HepG2 (cell line): ENCODE data around the gene AGAP1.

Experiments
- CTCF ChIP-seq: sonication (generic); formaldehyde crosslinking; IDR thresholded peaks from 2 replicates; pipeline ENCODE4 v1.5.0; 2020; ENCODE audit warnings: mild to moderate bottlenecking, missing genetic modification reagents, moderate library complexity
- EP300 ChIP-seq, 3 experiments: sonication (generic) in 1 of 3; formaldehyde crosslinking in 1 of 3; IDR thresholded peaks; 2 replicates each; pipeline versions ENCODE4 v1.5.1 to v1.6.1; 2011 to 2020; ENCODE audit warnings: low read depth in 2 of 3, low read length in 2 of 3, borderline replicate concordance in 1 of 3, improper control_type of control experiment in 1 of 3, mild to moderate bottlenecking in 1 of 3, missing genetic modification reagents in 1 of 3, moderate library complexity in 1 of 3
- FOXM1 ChIP-seq: sonication (generic); formaldehyde crosslinking; IDR thresholded peaks from 2 replicates; pipeline ENCODE4 v1.5.0; 2020; ENCODE audit warnings: missing genetic modification reagents
- HNF1A ChIP-seq, 2 experiments: sonication (generic) in 1 of 2; formaldehyde crosslinking in 1 of 2; IDR thresholded peaks; 2 replicates each; pipeline versions ENCODE4 v1.4.0 to v1.6.1; 2016 to 2020; ENCODE audit warnings: borderline replicate concordance in 1 of 2, low read depth in 1 of 2, mild to moderate bottlenecking in 1 of 2, missing genetic modification reagents in 1 of 2
- KDM1A ChIP-seq: IDR thresholded peaks from 2 replicates; pipeline ENCODE4 v1.6.1; 2016; ENCODE audit warnings: missing compliant biosample characterization
- MXI1 ChIP-seq: IDR thresholded peaks from 3 replicates; pipeline ENCODE4 v1.6.1; 2012; ENCODE audit warnings: low read depth, low read length, inconsistent platforms, borderline replicate concordance
- ZNF224 ChIP-seq: sonication (generic); formaldehyde crosslinking; IDR thresholded peaks from 2 replicates; pipeline ENCODE4 v1.5.0; 2020; ENCODE audit warnings: mild to moderate bottlenecking, missing genetic modification reagents
- ZNF460 ChIP-seq: sonication (generic); formaldehyde crosslinking; IDR thresholded peaks from 2 replicates; pipeline ENCODE4 v1.5.1; 2020; ENCODE audit warnings: missing genetic modification reagents, mild to moderate bottlenecking, borderline replicate concordance
- TF ChIP-seq, protein P1 (sequence below): sonication (generic); formaldehyde crosslinking; conservative IDR thresholded peaks from 2 replicates; pipeline ENCODE4 v1.8.1; 2023; ENCODE audit warnings: missing genetic modification reagents
- TF ChIP-seq, protein P2 (sequence below): sonication (generic); formaldehyde crosslinking; IDR thresholded peaks from 2 replicates; pipeline ENCODE4 v1.4.0; 2020; ENCODE audit warnings: missing genetic modification reagents, borderline replicate concordance
- TF ChIP-seq, protein P3 (sequence below): sonication (generic); formaldehyde crosslinking; IDR thresholded peaks from 2 replicates; pipeline ENCODE4 v1.4.0; 2020; ENCODE audit warnings: low read depth, mild to moderate bottlenecking, missing genetic modification reagents

- TF ChIP-seq MXI1 (no peak), FOXM1 (CRISPR knock-in tag) (no peak), KDM1A (CRISPR knock-in tag) (no peak), ZNF460 (no peak), CTCF (CRISPR knock-in tag) (no peak), ZNF224 (no peak), HNF1A (IDR thresholded peaks at IDR 0.05; ENCODE audit: low read depth) (no peak), HNF1A (CRISPR knock-in tag; IDR thresholded peaks at IDR 0.05; ENCODE audit: borderline replicate concordance) (no peak), EP300 (IDR thresholded peaks at IDR 0.05; ENCODE audit: low read depth in 2 of 2, low read length in 2 of 2) (no peak), EP300 (CRISPR knock-in tag; IDR thresholded peaks at IDR 0.05; ENCODE audit: borderline replicate concordance) (no peak)
- TF ChIP-seq, protein P1, sequence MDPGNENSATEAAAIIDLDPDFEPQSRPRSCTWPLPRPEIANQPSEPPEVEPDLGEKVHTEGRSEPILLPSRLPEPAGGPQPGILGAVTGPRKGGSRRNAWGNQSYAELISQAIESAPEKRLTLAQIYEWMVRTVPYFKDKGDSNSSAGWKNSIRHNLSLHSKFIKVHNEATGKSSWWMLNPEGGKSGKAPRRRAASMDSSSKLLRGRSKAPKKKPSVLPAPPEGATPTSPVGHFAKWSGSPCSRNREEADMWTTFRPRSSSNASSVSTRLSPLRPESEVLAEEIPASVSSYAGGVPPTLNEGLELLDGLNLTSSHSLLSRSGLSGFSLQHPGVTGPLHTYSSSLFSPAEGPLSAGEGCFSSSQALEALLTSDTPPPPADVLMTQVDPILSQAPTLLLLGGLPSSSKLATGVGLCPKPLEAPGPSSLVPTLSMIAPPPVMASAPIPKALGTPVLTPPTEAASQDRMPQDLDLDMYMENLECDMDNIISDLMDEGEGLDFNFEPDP (CRISPR knock-in tag), result no peak
- TF ChIP-seq, protein P2, sequence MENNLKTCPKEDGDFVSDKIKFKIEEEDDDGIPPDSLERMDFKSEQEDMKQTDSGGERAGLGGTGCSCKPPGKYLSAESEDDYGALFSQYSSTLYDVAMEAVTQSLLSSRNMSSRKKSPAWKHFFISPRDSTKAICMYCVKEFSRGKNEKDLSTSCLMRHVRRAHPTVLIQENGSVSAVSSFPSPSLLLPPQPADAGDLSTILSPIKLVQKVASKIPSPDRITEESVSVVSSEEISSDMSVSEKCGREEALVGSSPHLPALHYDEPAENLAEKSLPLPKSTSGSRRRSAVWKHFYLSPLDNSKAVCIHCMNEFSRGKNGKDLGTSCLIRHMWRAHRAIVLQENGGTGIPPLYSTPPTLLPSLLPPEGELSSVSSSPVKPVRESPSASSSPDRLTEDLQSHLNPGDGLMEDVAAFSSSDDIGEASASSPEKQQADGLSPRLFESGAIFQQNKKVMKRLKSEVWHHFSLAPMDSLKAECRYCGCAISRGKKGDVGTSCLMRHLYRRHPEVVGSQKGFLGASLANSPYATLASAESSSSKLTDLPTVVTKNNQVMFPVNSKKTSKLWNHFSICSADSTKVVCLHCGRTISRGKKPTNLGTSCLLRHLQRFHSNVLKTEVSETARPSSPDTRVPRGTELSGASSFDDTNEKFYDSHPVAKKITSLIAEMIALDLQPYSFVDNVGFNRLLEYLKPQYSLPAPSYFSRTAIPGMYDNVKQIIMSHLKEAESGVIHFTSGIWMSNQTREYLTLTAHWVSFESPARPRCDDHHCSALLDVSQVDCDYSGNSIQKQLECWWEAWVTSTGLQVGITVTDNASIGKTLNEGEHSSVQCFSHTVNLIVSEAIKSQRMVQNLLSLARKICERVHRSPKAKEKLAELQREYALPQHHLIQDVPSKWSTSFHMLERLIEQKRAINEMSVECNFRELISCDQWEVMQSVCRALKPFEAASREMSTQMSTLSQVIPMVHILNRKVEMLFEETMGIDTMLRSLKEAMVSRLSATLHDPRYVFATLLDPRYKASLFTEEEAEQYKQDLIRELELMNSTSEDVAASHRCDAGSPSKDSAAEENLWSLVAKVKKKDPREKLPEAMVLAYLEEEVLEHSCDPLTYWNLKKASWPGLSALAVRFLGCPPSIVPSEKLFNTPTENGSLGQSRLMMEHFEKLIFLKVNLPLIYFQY (CRISPR knock-in tag), result no peak
- TF ChIP-seq, protein P3, sequence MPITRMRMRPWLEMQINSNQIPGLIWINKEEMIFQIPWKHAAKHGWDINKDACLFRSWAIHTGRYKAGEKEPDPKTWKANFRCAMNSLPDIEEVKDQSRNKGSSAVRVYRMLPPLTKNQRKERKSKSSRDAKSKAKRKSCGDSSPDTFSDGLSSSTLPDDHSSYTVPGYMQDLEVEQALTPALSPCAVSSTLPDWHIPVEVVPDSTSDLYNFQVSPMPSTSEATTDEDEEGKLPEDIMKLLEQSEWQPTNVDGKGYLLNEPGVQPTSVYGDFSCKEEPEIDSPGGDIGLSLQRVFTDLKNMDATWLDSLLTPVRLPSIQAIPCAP (CRISPR knock-in tag), result no peak
These were observed 225.5 kb downstream of the AGAP1 start for GRCh38 chr2:235719146-235719942.
